AG09319 (cell line): ENCODE data around the gene RAET1G.
"Not testable (repeated sequence)": the region's sequence is repeated elsewhere in the genome, so short reads cannot be mapped to it uniquely, and the experiment has no call there.

Experiments
- DNase-seq: peaks from one replicate; pipeline ENCODE4 v3.0.0-alpha.2; 2010; ENCODE audit warnings: low read depth; ENCODE audit errors: extremely low read depth
- TF ChIP-seq, protein P1 (sequence below): IDR thresholded peaks from 2 replicates; pipeline ENCODE4 v1.5.1; 2011; ENCODE audit warnings: low read depth, mild to moderate bottlenecking, inconsistent platforms, low read length, moderate library complexity

RAET1G gene

DNA sequence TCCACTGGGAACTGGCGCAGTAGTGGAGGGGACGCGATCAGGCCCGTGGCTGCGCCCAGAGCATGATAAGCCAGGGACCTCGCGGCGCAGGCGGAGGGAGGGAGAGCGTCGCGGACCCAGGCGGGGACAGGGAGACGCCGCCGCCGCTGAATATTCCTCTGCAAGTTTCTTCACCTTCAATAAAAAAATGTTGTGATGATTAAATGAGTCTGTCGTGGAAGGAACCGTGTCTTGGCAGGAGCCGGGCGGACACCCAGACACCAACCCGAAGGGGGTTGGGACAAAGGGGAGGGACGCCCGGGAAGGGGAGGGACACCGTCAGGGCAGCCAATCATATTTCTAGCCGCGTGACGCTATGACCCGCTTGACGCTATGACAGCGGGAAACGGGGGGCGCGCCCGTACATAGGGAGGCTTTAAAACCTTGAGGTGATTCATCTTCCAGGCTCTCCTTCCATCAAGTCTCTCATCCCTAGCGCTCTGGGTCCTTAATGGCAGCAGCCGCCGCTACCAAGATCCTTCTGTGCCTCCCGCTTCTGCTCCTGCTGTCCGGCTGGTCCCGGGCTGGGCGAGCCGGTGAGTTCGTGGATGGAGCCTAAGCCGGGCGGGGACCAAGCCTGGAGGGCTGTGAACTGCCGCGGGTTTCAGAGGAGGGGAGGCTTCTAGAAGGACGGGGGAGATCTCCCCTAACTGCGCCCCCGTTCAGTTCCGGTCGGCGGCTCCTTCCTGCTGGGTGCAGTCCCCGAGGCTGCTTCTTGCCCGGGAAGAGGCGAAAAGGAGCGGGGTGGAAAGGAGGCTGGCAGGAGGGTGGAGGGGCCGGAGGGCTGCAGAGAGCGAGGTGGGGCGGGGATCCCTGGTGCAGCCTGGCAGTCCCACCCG is 18.9 kb upstream of the RAET1G start, which contains the start of gene ULBP2:
TSS of gene ULBP2 (plus strand) at position 432 of the 878 bp plus-strand sequence. CDS start at position 491, 59 bp downstream.
- peak; percentile 77 for DNase-seq
- TF ChIP-seq, protein P1, sequence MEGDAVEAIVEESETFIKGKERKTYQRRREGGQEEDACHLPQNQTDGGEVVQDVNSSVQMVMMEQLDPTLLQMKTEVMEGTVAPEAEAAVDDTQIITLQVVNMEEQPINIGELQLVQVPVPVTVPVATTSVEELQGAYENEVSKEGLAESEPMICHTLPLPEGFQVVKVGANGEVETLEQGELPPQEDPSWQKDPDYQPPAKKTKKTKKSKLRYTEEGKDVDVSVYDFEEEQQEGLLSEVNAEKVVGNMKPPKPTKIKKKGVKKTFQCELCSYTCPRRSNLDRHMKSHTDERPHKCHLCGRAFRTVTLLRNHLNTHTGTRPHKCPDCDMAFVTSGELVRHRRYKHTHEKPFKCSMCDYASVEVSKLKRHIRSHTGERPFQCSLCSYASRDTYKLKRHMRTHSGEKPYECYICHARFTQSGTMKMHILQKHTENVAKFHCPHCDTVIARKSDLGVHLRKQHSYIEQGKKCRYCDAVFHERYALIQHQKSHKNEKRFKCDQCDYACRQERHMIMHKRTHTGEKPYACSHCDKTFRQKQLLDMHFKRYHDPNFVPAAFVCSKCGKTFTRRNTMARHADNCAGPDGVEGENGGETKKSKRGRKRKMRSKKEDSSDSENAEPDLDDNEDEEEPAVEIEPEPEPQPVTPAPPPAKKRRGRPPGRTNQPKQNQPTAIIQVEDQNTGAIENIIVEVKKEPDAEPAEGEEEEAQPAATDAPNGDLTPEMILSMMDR: no peak

DNA sequence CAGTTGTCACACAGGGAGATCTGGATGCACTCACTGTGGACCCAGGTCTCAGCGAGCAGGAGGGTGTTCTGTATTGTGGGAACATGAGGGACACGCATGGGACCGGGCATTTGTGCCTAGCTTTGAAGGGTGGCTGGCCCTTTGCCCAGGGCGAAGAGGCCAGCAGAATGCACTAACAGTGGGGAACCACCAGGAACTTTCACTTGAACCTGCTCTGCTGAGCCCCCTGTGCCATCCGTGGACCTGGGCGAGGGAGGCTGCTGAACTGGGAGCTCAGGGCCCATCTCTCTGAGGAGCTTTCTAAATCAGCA is 17.7 kb upstream of the RAET1G start:
- TF ChIP-seq, protein P1: no peak
- no peak for DNase-seq

DNA sequence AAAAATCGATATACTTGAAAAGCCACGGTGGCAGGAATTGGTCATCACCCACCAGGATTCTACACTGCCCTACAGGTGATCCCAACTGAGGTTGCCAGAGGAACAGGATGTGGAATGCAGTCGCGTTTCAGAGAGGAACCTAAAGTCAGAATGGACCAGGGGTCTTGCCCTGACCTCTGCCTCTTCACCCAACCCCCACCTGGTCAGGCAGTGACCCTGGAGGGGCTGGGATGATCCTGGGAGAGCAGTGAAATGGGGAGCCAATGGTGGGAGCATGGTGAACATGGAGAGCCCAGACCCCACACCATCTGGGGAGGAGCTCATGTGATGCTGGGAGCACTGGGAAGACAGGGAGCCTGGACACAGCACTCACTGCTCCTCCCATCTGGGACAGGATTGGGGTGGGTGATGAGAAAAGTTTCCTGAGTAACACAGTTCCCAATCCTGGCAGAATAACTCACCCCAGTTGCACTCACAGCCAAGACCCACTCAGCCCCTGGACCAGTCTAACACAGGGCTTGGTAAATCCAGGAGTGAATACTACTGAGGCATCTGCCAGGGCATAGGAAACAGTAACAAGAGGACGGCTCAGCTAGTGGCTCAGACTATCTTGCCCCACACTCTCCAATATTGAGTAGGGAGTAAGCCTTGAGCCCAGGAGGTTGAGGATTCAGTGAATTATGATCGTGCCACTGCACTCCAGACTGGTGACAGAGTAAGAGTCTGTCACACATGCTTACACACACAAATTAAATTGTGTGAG is 17.2 kb upstream of the RAET1G start:
- no peak for DNase-seq
- TF ChIP-seq, protein P1: no peak

DNA sequence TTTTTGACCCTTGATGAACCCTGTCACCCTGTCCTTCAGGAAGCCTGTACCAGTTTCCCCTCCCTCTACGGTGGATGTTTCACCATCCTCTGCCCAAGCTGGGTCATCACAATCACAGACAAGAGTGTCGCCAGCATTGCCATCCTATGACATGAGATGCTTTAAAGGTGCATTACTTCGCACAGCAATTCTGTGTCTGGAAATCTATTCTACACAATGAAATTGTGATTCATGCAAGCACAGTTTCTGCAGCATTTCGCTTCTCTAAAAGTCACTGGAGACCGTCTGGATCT is 16.4 kb upstream of the RAET1G start:
- DNase-seq: no peak
- TF ChIP-seq, protein P1: no peak

DNA sequence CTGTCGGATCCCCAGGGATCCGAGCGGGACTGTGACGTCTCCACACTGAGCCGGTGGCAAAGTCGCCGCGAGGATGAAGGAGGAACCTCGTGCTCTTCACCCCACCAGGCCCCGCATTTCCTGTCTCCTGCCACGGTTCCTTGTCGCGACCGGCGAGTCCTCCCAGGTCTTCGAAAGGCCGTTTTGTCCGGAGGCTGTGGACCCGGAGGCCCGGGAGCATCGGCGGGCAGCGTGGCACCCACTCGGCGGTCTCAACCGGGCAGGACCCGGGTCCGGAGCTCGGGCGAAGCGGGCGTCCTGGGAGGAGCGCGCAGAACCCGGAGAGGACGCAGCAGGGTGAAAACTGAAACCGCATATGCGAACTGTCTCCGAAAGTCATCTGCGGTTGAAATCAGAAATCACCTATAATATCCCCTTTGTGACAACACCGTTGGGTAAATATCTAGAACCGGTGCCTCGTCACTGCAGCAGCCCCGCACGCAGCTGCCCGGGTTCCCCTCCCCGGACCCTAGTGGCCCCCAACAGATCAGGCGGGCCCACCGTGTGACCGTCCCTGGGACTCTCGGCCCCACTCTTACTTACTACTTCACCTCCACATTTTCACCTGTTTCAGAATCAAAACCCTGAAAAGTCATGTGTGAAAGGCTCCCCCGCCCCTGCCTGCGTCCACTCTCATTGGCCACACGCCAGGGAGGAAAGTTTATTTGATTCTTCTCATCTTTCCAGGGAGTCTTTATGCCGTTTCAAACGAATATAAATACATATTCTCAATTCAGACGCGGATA is 15.8 kb upstream of the RAET1G start:
- TF ChIP-seq, protein P1: no peak
- no peak for DNase-seq

DNA sequence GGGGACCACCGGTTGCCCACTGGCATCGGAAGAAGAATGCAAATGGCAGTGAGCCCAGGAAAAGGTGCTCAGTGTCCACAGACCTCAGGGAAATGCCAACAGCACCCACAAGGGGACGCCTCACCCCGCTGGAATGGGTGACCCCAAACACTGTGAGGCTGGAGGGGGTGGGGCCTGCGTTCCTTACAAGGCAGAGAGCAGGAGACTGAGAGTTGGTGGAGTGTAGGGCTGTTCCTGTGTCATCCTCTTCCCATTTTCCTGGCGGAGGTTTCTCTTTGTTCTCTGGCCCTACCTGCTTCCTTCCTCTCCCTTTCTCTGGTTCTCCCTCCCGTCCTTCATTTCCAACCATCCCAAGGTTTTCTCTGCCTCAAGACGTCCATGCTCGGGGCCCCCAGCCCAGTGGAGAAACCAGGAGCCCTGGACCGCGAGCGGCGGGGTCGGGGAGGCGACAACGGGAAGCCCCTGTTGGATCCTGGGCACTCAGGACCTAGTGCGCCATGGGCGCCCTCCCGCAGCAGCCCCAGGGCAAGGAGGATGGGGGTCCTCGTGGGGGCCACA is 15.2 kb upstream of the RAET1G start:
- not testable (repeated sequence) for DNase-seq

DNA sequence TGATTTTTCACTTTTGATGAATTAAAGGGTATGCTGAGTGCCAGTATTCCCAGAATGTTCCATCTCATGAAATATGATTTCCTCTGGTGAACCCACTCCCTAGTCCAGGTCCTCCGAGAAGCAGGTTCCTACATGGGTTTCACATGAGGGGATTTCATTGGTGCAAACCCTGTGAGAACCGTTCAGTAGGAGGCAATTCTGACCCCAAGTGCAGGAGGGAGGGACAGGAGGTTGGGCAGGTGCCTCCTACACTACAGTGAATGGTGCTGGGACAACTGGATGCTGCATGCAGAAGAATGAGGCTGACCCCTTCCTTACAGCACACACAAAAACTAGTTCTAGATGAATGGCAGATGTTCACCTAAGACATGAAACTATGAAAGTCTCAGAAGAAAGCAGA is 13.8 kb upstream of the RAET1G start:
- no peak for DNase-seq
- TF ChIP-seq, protein P1: no peak
